Mucosa of descending colon (tissue), 3 donors: Measurements from ENCODE around the gene RPS27L. TPM values are rescaled to one million over a fixed set of nuclear protein-coding genes. Genes with fewer than 3 reads are reported as not detected.
A peak's percentile ranks its signal among the peaks of the same experiment; 100 is the strongest.

ENCODE experiments used
- ATAC-seq: fragments of 200-7000 bp; cut with Tn5 transposase; one replicate; pipeline ENCODE4 v1.9.1; 2020; ENCODE audit warnings: mild to moderate bottlenecking, moderate library complexity
- DNase-seq, 3 donors: peaks; one replicate each; pipeline ENCODE4 v3.0.0-alpha.2; 2020
- H3K36me3 ChIP-seq: fragments of 200-600 bp; one replicate; pipeline ENCODE4 v1.8.0; 2021; ENCODE audit warnings: low read depth, mild to moderate bottlenecking
- H3K4me1 ChIP-seq: fragments of 200-600 bp; one replicate; pipeline ENCODE4 v1.8.0; 2021; ENCODE audit warnings: low read depth, mild to moderate bottlenecking
- H3K4me3 ChIP-seq: fragments of 200-600 bp; one replicate; pipeline ENCODE4 v1.8.0; 2021; ENCODE audit warnings: mild to moderate bottlenecking
- H3K9me3 ChIP-seq: fragments of 200-600 bp; one replicate; pipeline ENCODE4 v1.8.0; 2021; ENCODE audit warnings: mild to moderate bottlenecking
- CTCF ChIP-seq: fragments of 200-600 bp; IDR thresholded peaks from one replicate; pipeline ENCODE4 v1.8.0; 2022; ENCODE audit warnings: antibody characterized with exemption, mild to moderate bottlenecking
- intact Hi-C, 2 donors: fragments of 100-400 bp; cut with DNase I in 1 of 2; cut with micrococcal nuclease in 1 of 2; formaldehyde crosslinking; loops; one replicate each; pipeline versions ENCODE4 v1.11.0 to v1.11.1; 2022; cut with DNase I, micrococcal nuclease
- long read RNA-seq, 2 donors: library from polyadenylated mRNA; unstranded; transcript quantifications; one replicate each; pipeline ENCODE4 v2.0.0, GENCODE V29; 2019 to 2021
- total RNA-seq, 3 donors: library from RNA; stranded (reverse); fragmentation: NEBNext Ultra II Directional in 2 of 3; extraction: Animal tissue kit (Norgen Biotek cat#: 25700) in 2 of 3; gene quantifications; one replicate each; pipeline versions ENCODE4 v1.2.1 to v1.2.4, GENCODE V29; 2021 to 2023
- donor health status: DM: no; HTN: no; CAD: no; lungs with moderate emphysema.
- donor health status: DM: no; HTN: no; CAD: no.
- donor health status: DM: no; HTN: yes; CAD: no.

Gene RPS27L
- total RNA-seq = 100 to 1,000 TPM; 187 to 234 (median 208) TPM
- long read RNA-seq, donor 1, full-length matches to known transcripts = 99 of 110 reads
- long read RNA-seq, donor 1, partial matches to known transcripts = 8 of 110 reads
- long read RNA-seq, donor 1, other reads (novel, unspliced or antisense) = 3 of 110 reads
- long read RNA-seq, donor 2, full-length matches to known transcripts = 127 of 135 reads
- long read RNA-seq, donor 2, partial matches to known transcripts = 2 of 135 reads
- long read RNA-seq, donor 2, other reads (novel, unspliced or antisense) = 6 of 135 reads

GRCh38 chr15:63157118-63157843, at the start of gene RPS27L:
RPS27L (minus strand) TSS chr15:63157477; CDS start chr15:63157405, 72 bp downstream.
- Histone ChIP-seq H3K4me1 (peaks cover 11% of the 10 kb centered on the region), H3K9me3 (no peaks in the 10 kb centered on the region), H3K36me3 (no peaks in the 10 kb centered on the region), H3K4me3 (peak within 1 kb of the TSS; percentile 63)
- ATAC-seq (peak; percentile 98), DNase-seq (peak; percentile 93 to 95 (median 95))
- intact Hi-C loops = no loop called here
- no peak for TF ChIP-seq CTCF

GRCh38 chr15:63206079-63206478, 48.8 kb upstream of the RPS27L start:
- intact Hi-C loops = no loop called here
- H3K36me3 ChIP-seq = no peaks in the 10 kb centered on the region
- H3K4me3 ChIP-seq = no peak overlapping the region
- ATAC-seq (no peak), DNase-seq (no peak)
- H3K4me1 ChIP-seq = peaks cover 4% of the 10 kb centered on the region
- H3K9me3 ChIP-seq = no peaks in the 10 kb centered on the region
- no peak for TF ChIP-seq CTCF

- intact Hi-C loops = no loop called here
- H3K36me3 ChIP-seq = no peaks in the 10 kb centered on the region
- peak; percentile 50 for ATAC-seq
- no peak overlapping the region for H3K4me3 ChIP-seq
- no peaks in the 10 kb centered on the region for H3K9me3 ChIP-seq
- TF ChIP-seq CTCF = no peak
- peaks cover 4% of the 10 kb centered on the region for H3K4me1 ChIP-seq
- DNase-seq = no peak
Measured at GRCh38 chr15:63203451-63204090, 46.3 kb upstream of the RPS27L start.

- Histone ChIP-seq H3K4me3 (no peak overlapping the region), H3K4me1 (peaks cover 4% of the 10 kb centered on the region), H3K36me3 (no peaks in the 10 kb centered on the region), H3K9me3 (no peaks in the 10 kb centered on the region)
- intact Hi-C loops = no loop called here
- no peak for ATAC-seq
- TF ChIP-seq CTCF = no peak
- DNase-seq = no peak
Measured at GRCh38 chr15:63202861-63203260, 45.6 kb upstream of the RPS27L start.

- H3K4me3 ChIP-seq = no peak overlapping the region
- no peak for TF ChIP-seq CTCF
- ATAC-seq = no peak
- peaks cover 9% of the 10 kb centered on the region for H3K4me1 ChIP-seq
- intact Hi-C loops = no loop called here
- no peak for DNase-seq
- no peaks in the 10 kb centered on the region for H3K9me3 ChIP-seq
- H3K36me3 ChIP-seq = no peaks in the 10 kb centered on the region
Measured at GRCh38 chr15:63200464-63201249, 43.4 kb upstream of the RPS27L start.
